Neutrophil (primary cell): ENCODE results near the gene NRXN3.

ENCODE experiments used
- H3K27ac ChIP-seq: fragments of 200-600 bp; sonication (generic); 2 replicates; pipeline ENCODE4 v1.5.1; 2016; ENCODE audit warnings: mild to moderate bottlenecking, moderate library complexity
- H3K27me3 ChIP-seq: fragments of 200-600 bp; sonication (generic); 2 replicates; pipeline ENCODE4 v1.6.0; 2016; ENCODE audit warnings: mild to moderate bottlenecking
- H3K36me3 ChIP-seq: fragments of 200-600 bp; sonication (generic); 2 replicates; pipeline ENCODE4 v1.5.1; 2017
- H3K4me1 ChIP-seq, 2 experiments: fragments of 200-600 bp in 1 of 2; sonication (generic) in 1 of 2; 1 replicate in 1 of 2; 2 replicates in 1 of 2; pipeline versions ENCODE4 v1.5.1 to v1.6.1; 2013 to 2016; ENCODE audit warnings: low read depth in 1 of 2, low read length in 1 of 2, mild to moderate bottlenecking in 1 of 2, moderate library complexity in 1 of 2; ENCODE audit not compliant: control insufficient read depth in 1 of 2, insufficient read depth in 1 of 2
- H3K4me3 ChIP-seq, 2 experiments: fragments of 200-600 bp in 1 of 2; sonication (generic) in 1 of 2; 1 replicate in 1 of 2; 2 replicates in 1 of 2; pipeline ENCODE4 v1.5.1; 2013 to 2016; ENCODE audit warnings: low read depth in 1 of 2, low read length in 1 of 2, mild to moderate bottlenecking in 1 of 2, moderate library complexity in 1 of 2
- H3K9me3 ChIP-seq: fragments of 200-600 bp; sonication (generic); 2 replicates; pipeline ENCODE4 v1.5.1; 2016
- CTCF ChIP-seq: fragments of 200-600 bp; sonication (generic); IDR thresholded peaks from 2 replicates; pipeline ENCODE4 v1.5.1; 2016; ENCODE audit warnings: antibody characterized with exemption

The NRXN3 gene

GRCh38 chr14:79009286-79009685 lies 839.1 kb downstream of the NRXN3 start:
- Histone ChIP-seq H3K4me3 (no peak overlapping the region), H3K27me3 (peaks cover 16% of the 10 kb centered on the region), H3K9me3 (no peaks in the 10 kb centered on the region), H3K4me1 (no peaks in the 10 kb centered on the region), H3K27ac (no peak overlapping the region), H3K36me3 (no peaks in the 10 kb centered on the region)
- no peak for TF ChIP-seq CTCF

DNA sequence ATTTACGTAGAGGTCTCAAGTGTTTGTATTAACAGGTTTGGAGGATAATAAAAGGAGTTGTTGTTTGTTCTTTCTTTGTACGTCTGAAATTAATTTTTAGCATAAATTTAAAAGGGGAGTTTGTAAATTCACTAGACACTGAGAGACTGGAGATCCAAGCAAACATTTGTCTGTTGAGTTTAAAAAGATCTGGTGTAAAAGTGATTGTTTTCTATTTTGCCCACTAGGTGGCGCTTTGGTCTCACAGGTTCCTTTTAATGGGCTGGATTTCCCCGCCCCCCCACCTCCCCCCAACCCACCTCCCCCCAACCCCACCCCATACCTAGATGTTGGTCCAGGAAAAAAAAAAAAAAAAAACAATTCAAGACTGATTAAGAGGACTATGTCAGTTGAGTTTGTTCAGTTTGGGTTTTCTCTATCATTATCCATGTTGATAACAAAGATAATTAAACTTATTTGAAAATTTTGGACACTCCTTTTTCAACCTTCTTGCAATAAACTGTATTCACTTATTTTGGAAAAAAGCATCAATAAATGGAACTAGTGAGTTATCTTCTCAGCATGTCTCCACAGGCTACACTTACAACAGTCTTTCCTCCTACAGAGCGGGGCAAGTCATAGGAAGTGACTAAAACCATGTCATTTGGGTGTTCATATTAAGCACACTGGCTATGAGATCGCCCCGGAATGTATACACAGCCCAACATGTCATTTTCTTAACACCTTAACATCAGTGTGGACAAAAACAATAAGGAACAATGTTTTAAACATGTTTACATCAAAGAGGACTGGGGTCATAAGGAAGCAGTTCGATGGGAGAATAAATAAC lies 841.1 kb downstream of the NRXN3 start:
- no peaks in the 10 kb centered on the region for H3K4me1 ChIP-seq
- H3K27me3 ChIP-seq, result peaks cover 10% of the 10 kb centered on the region
- no peak for TF ChIP-seq CTCF
- no peak overlapping the region for H3K27ac ChIP-seq
- H3K36me3 ChIP-seq, result no peaks in the 10 kb centered on the region
- no peaks in the 10 kb centered on the region for H3K9me3 ChIP-seq
- no peak overlapping the region for H3K4me3 ChIP-seq

DNA sequence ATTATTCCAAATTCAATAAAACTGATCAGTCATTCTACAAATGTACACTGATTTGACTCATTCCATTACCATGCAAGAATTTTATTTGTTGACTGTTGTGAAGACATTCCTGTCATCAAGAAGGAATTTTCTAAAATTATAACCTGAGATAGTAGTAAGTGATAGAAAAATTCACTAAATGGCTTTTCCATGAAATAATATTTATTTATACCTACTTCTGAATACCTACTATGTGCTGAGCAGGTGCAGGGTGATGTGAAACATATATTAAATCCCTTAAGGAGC lies 841.7 kb downstream of the NRXN3 start:
- no peak overlapping the region for H3K27ac ChIP-seq

DNA sequence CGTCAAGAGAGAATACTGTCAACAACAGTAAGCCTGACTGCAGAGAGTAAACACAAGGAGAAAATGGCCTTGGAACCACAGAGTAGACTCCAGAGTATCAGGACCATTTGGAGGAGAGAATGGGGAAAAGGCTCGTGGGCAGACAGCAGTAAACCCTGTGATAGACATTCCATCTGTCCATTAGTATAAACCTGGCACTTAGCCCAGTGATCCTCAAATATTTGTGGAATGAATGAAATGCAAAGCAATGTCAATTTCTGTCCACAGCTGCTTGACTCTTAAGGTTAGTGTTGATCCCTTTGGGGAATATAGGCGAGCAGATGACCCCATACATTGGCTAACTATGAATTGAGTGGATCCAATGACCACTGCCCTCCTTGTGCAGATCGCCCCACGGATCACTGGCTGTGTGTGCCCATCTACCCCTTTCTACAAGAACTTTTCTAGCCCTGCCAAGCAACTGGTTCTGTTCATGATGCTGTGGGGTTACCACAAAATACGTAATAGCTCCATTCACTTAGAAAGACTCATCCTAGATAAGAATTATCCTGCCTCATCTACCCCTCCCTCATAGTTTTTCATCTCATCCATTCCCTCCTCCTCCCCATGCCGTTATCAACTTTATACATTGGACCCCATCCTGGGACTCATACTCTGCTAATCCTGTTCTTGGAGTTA lies 846.8 kb downstream of the NRXN3 start:
- Histone ChIP-seq H3K27ac (no peak overlapping the region), H3K4me3 (no peak overlapping the region), H3K27me3 (no peaks in the 10 kb centered on the region), H3K9me3 (no peaks in the 10 kb centered on the region), H3K4me1 (no peaks in the 10 kb centered on the region), H3K36me3 (no peaks in the 10 kb centered on the region)
- TF ChIP-seq CTCF, result no peak

More for the DNA sequence above, 841.7 kb downstream of the NRXN3 start:
- Histone ChIP-seq H3K4me1 (no peaks in the 10 kb centered on the region), H3K27me3 (peaks cover 10% of the 10 kb centered on the region), H3K9me3 (no peaks in the 10 kb centered on the region), H3K36me3 (no peaks in the 10 kb centered on the region), H3K4me3 (no peak overlapping the region)
- no peak for TF ChIP-seq CTCF

GRCh38 chr14:79017561-79017960 lies 847.4 kb downstream of the NRXN3 start:
- H3K27ac ChIP-seq, result no peak overlapping the region
- TF ChIP-seq CTCF, result no peak

More at GRCh38 chr14:79017561-79017960, 847.4 kb downstream of the NRXN3 start:
- Histone ChIP-seq H3K9me3 (no peaks in the 10 kb centered on the region), H3K36me3 (no peaks in the 10 kb centered on the region), H3K4me1 (no peaks in the 10 kb centered on the region), H3K27me3 (no peaks in the 10 kb centered on the region), H3K4me3 (no peak overlapping the region)
